HG03521 (cell line): ENCODE results near the gene CTDNEP1.
A peak's percentile ranks its signal among the peaks of the same experiment; 100 is the strongest.

Experiments used
- ATAC-seq: cut with Tn5 transposase; IDR thresholded peaks from one replicate; pipeline ENCODE4 v1.9.1; 2021; ENCODE audit warnings: mild to moderate bottlenecking, moderate library complexity; ENCODE audit not compliant: unreplicated experiment

CTDNEP1 gene

GRCh38 chr17:7280519-7281073 lies 29.1 kb upstream of the CTDNEP1 start:
- ATAC-seq: peak; percentile 50

- ATAC-seq: no peak
Observed at GRCh38 chr17:7279448-7279847, 27.9 kb upstream of the CTDNEP1 start.

GRCh38 chr17:7266784-7267183 lies 15.2 kb upstream of the CTDNEP1 start:
- no peak for ATAC-seq

GRCh38 chr17:7263801-7264078 lies 12.2 kb upstream of the CTDNEP1 start:
- no peak for ATAC-seq

- no peak for ATAC-seq
Observed at GRCh38 chr17:7262935-7263800, 11.6 kb upstream of the CTDNEP1 start.

- no peak for ATAC-seq
Observed at GRCh38 chr17:7262192-7262934, 10.8 kb upstream of the CTDNEP1 start, which contains the start of gene CLDN7. CLDN7 (minus strand) TSS chr17:7262478; CDS start chr17:7262043, 435 bp downstream.

- no peak for ATAC-seq
Observed at GRCh38 chr17:7261379-7262191, 10.1 kb upstream of the CTDNEP1 start.

- ATAC-seq: no peak
Observed at GRCh38 chr17:7260651-7261378, 9.3 kb upstream of the CTDNEP1 start.

- ATAC-seq: no peak
Observed at GRCh38 chr17:7260151-7260550, 8.6 kb upstream of the CTDNEP1 start.

GRCh38 chr17:7259555-7259889 lies 8.0 kb upstream of the CTDNEP1 start:
- no peak for ATAC-seq

- ATAC-seq: no peak
Observed at GRCh38 chr17:7258731-7259554, 7.4 kb upstream of the CTDNEP1 start.

GRCh38 chr17:7256766-7257456 lies 5.4 kb upstream of the CTDNEP1 start:
- no peak for ATAC-seq

GRCh38 chr17:7254511-7254910 lies 3.0 kb upstream of the CTDNEP1 start:
- no peak for ATAC-seq

GRCh38 chr17:7253082-7253481 lies 1.5 kb upstream of the CTDNEP1 start:
- no peak for ATAC-seq

- ATAC-seq: peak; percentile 38
Observed at GRCh38 chr17:7252176-7253043, 876 bp upstream of the CTDNEP1 start, which contains the start of gene ELP5. ELP5 (plus strand) TSS chr17:7252215; CDS start chr17:7252551, 336 bp downstream.

GRCh38 chr17:7250695-7251627 lies 573 bp downstream of the CTDNEP1 start:
- ATAC-seq: peak; percentile 5

GRCh38 chr17:7249830-7250229 lies 1.7 kb downstream of the CTDNEP1 start:
- no peak for ATAC-seq
